KBM-7 (cell line): ENCODE data around the gene CUBN.

Experiments
- DNase-seq: peaks from one replicate; pipeline ENCODE4 v3.0.0-alpha.2; 2015
- in situ Hi-C: fragments of 300-500 bp; cut with MboI; formaldehyde crosslinking; loops from 2 replicates; pipeline ENCODE4 v1.14.3; 2020; ENCODE audit warnings: low sequenced_read_pairs, low pct_unique_long_range_greater_than_20kb, mixed read lengths

Gene CUBN

GRCh38 chr10:17129741-17130140, at the start of gene CUBN:
TSS of gene CUBN (minus strand) at chr10:17129811. CDS start at chr10:17129765, 46 bp downstream.
- DNase-seq, result no peak
- in situ Hi-C loops, result no loop called here

- in situ Hi-C loops, result no loop called here
- DNase-seq, result no peak
These were observed 49.4 kb upstream of the CUBN start for GRCh38 chr10:17179002-17179401.

GRCh38 chr10:17178006-17178405, 48.4 kb upstream of the CUBN start:
- in situ Hi-C loops, result no loop called here
- DNase-seq, result no peak

GRCh38 chr10:17177014-17177413, 47.4 kb upstream of the CUBN start:
- in situ Hi-C loops, result no loop called here
- DNase-seq, result no peak

- in situ Hi-C loops, result no loop called here
- no peak for DNase-seq
These were observed 46.5 kb upstream of the CUBN start for GRCh38 chr10:17176091-17176490.

GRCh38 chr10:17175551-17175950, 45.9 kb upstream of the CUBN start:
- DNase-seq, result no peak
- in situ Hi-C loops, result no loop called here

- DNase-seq, result no peak
- in situ Hi-C loops, result no loop called here
These were observed 45.0 kb upstream of the CUBN start for GRCh38 chr10:17174626-17175025.

GRCh38 chr10:17171141-17171641, 41.6 kb upstream of the CUBN start:
- DNase-seq, result no peak
- in situ Hi-C loops, result no loop called here

- no peak for DNase-seq
- in situ Hi-C loops, result no loop called here
These were observed 40.2 kb upstream of the CUBN start for GRCh38 chr10:17169803-17170202.

- in situ Hi-C loops, result no loop called here
- DNase-seq, result no peak
These were observed 37.1 kb upstream of the CUBN start for GRCh38 chr10:17166699-17167098.

GRCh38 chr10:17162828-17163227, 33.2 kb upstream of the CUBN start:
- DNase-seq, result no peak
- in situ Hi-C loops, result no loop called here

GRCh38 chr10:17161775-17162174, 32.2 kb upstream of the CUBN start:
- no peak for DNase-seq
- in situ Hi-C loops, result no loop called here

- no peak for DNase-seq
- in situ Hi-C loops, result no loop called here
These were observed 27.4 kb upstream of the CUBN start for GRCh38 chr10:17157024-17157423.

- in situ Hi-C loops, result no loop called here
These were observed 26.2 kb upstream of the CUBN start for GRCh38 chr10:17155826-17156225.

GRCh38 chr10:17154116-17154515, 24.5 kb upstream of the CUBN start:
- DNase-seq, result no peak
- in situ Hi-C loops, result no loop called here

More at GRCh38 chr10:17155826-17156225, 26.2 kb upstream of the CUBN start:
- DNase-seq, result no peak

- in situ Hi-C loops, result no loop called here
- DNase-seq, result no peak
These were observed 23.7 kb upstream of the CUBN start for GRCh38 chr10:17153321-17153720.

GRCh38 chr10:17151716-17152115, 22.1 kb upstream of the CUBN start:
- in situ Hi-C loops, result no loop called here
- no peak for DNase-seq

- in situ Hi-C loops, result no loop called here
These were observed 18.4 kb upstream of the CUBN start for GRCh38 chr10:17147884-17148489.

GRCh38 chr10:17146892-17147291, 17.3 kb upstream of the CUBN start:
- DNase-seq, result no peak
- in situ Hi-C loops, result no loop called here

More at GRCh38 chr10:17147884-17148489, 18.4 kb upstream of the CUBN start:
- no peak for DNase-seq

GRCh38 chr10:17145239-17145638, 15.6 kb upstream of the CUBN start:
- in situ Hi-C loops, result no loop called here
- no peak for DNase-seq

- DNase-seq, result no peak
- in situ Hi-C loops, result no loop called here
These were observed 15.1 kb upstream of the CUBN start for GRCh38 chr10:17144757-17145156.
